Measurements from ENCODE around the gene PARP14.

PARP14 gene, protein sequence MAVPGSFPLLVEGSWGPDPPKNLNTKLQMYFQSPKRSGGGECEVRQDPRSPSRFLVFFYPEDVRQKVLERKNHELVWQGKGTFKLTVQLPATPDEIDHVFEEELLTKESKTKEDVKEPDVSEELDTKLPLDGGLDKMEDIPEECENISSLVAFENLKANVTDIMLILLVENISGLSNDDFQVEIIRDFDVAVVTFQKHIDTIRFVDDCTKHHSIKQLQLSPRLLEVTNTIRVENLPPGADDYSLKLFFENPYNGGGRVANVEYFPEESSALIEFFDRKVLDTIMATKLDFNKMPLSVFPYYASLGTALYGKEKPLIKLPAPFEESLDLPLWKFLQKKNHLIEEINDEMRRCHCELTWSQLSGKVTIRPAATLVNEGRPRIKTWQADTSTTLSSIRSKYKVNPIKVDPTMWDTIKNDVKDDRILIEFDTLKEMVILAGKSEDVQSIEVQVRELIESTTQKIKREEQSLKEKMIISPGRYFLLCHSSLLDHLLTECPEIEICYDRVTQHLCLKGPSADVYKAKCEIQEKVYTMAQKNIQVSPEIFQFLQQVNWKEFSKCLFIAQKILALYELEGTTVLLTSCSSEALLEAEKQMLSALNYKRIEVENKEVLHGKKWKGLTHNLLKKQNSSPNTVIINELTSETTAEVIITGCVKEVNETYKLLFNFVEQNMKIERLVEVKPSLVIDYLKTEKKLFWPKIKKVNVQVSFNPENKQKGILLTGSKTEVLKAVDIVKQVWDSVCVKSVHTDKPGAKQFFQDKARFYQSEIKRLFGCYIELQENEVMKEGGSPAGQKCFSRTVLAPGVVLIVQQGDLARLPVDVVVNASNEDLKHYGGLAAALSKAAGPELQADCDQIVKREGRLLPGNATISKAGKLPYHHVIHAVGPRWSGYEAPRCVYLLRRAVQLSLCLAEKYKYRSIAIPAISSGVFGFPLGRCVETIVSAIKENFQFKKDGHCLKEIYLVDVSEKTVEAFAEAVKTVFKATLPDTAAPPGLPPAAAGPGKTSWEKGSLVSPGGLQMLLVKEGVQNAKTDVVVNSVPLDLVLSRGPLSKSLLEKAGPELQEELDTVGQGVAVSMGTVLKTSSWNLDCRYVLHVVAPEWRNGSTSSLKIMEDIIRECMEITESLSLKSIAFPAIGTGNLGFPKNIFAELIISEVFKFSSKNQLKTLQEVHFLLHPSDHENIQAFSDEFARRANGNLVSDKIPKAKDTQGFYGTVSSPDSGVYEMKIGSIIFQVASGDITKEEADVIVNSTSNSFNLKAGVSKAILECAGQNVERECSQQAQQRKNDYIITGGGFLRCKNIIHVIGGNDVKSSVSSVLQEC (N-terminal part only)

DNA sequence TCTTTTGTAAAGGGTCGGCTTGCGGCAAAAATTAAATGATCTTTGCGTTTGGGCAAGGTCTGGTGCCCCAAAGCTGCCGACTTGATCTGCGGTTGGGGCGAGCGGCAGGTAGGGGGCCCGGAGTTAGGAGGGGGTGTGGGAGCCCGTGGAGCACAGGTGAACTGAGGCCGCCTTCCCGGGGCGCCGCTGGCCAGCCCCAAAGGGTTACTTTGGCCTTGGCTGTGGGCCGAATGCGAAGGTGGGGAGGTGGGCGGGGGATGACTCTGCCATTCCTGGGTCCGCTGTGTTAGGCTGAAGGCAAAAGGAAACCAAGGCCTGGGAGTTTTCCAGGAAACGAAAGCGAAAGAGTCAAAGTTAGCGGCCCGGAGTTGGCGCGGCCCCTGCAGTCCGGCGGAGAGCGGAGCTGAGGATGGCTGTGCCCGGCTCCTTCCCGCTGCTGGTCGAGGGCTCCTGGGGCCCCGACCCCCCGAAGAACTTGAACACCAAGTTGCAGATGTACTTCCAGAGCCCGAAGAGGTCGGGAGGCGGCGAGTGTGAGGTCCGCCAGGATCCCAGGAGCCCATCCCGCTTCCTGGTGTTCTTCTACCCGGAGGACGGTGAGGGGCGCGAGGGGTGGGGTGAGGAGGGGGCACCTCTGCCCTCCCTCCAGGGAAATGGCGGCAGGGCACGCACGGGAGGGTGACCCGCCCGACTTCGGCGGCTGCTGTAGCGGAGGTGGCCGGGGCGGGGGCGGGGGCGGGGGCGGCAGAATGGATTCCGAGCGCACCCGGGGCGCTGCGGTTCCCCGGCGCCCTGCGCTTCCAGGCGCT lies at the start of gene PARP14:
Gene PARP14, plus strand, starts transcription at position 365 of the 809 bp plus-strand sequence. Its CDS starts 45 bp downstream, at position 410.
- Histone ChIP-seq H3K9ac (peak within 1 kb of the TSS; percentile 71), H3K4me2 (ENCODE audit: low read length) (peak within 1 kb of the TSS; percentile 86), H3K36me3 (ENCODE audit: control insufficient read depth, insufficient read depth, low read length) (no peaks in the 10 kb centered on the region), H2AFZ (peak within 1 kb of the TSS; percentile 99), H3K9me3 (ENCODE audit: control insufficient read depth, low read length) (no peaks in the 10 kb centered on the region), H3K27me3 (ENCODE audit: control insufficient read depth, insufficient read depth, low read length) (no peaks in the 10 kb centered on the region), H3K4me3 (ENCODE audit: low read depth, low read length) (peak within 1 kb of the TSS; percentile 87), H3K79me2 (no peaks in the 10 kb centered on the region), H3K4me1 (peaks cover 5% of the 10 kb centered on the region), H3K27ac (peak within 1 kb of the TSS; percentile 90)
- TF ChIP-seq, protein P1, sequence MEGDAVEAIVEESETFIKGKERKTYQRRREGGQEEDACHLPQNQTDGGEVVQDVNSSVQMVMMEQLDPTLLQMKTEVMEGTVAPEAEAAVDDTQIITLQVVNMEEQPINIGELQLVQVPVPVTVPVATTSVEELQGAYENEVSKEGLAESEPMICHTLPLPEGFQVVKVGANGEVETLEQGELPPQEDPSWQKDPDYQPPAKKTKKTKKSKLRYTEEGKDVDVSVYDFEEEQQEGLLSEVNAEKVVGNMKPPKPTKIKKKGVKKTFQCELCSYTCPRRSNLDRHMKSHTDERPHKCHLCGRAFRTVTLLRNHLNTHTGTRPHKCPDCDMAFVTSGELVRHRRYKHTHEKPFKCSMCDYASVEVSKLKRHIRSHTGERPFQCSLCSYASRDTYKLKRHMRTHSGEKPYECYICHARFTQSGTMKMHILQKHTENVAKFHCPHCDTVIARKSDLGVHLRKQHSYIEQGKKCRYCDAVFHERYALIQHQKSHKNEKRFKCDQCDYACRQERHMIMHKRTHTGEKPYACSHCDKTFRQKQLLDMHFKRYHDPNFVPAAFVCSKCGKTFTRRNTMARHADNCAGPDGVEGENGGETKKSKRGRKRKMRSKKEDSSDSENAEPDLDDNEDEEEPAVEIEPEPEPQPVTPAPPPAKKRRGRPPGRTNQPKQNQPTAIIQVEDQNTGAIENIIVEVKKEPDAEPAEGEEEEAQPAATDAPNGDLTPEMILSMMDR (IDR thresholded peaks at IDR 0.05): peak; percentile 16

DNA sequence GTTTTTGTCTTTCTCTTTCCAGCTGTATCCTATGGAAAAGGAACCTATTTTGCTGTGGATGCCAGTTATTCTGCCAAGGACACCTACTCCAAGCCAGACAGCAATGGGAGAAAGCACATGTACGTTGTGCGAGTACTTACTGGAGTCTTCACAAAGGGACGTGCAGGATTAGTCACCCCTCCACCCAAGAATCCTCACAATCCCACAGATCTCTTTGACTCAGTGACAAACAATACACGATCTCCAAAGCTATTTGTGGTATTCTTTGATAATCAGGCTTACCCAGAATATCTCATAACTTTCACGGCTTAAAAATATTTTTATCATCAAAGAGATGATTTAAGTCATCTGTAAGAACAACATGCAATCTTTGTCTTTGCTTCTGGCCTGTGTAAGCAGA lies 44.9 kb upstream of the PARP14 start:
- TF ChIP-seq, protein P1 (IDR thresholded peaks at IDR 0.05): no peak
- Histone ChIP-seq H3K4me1 (no peaks in the 10 kb centered on the region), H3K36me3 (ENCODE audit: control insufficient read depth, insufficient read depth, low read length) (no peaks in the 10 kb centered on the region), H3K9me3 (ENCODE audit: control insufficient read depth, low read length) (no peaks in the 10 kb centered on the region), H3K4me2 (ENCODE audit: low read length) (no peak overlapping the region), H3K4me3 (ENCODE audit: low read depth, low read length) (no peak overlapping the region), H2AFZ (no peak overlapping the region), H3K79me2 (no peaks in the 10 kb centered on the region), H3K27me3 (ENCODE audit: control insufficient read depth, insufficient read depth, low read length) (no peaks in the 10 kb centered on the region), H3K9ac (no peak overlapping the region), H3K27ac (no peak overlapping the region)

DNA sequence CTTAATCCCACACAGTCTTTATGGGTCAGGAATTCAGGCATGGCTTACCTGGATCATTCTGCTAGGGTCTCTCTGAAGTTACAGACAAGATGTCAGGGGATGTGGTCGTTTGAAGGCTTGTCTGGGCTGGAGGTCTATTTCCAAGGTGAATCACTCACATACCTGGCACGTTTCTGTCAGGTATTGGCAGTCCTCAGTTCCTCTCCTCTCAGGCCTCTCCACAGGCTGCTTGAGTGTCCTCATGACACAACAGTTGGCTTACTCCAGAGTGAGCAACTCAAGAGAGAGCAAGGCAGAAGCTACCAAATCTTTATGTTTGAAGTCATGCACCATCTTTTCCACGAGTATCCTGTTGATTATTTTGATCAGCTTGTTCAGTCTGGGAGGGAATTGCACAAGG lies 43.9 kb upstream of the PARP14 start:
- Histone ChIP-seq H3K79me2 (no peaks in the 10 kb centered on the region), H2AFZ (no peak overlapping the region), H3K4me3 (ENCODE audit: low read depth, low read length) (no peak overlapping the region), H3K9ac (no peak overlapping the region), H3K27ac (no peak overlapping the region), H3K4me2 (ENCODE audit: low read length) (no peak overlapping the region), H3K27me3 (ENCODE audit: control insufficient read depth, insufficient read depth, low read length) (no peaks in the 10 kb centered on the region), H3K4me1 (no peaks in the 10 kb centered on the region), H3K9me3 (ENCODE audit: control insufficient read depth, low read length) (no peaks in the 10 kb centered on the region), H3K36me3 (ENCODE audit: control insufficient read depth, insufficient read depth, low read length) (no peaks in the 10 kb centered on the region)
- TF ChIP-seq, protein P1 (IDR thresholded peaks at IDR 0.05): no peak

DNA sequence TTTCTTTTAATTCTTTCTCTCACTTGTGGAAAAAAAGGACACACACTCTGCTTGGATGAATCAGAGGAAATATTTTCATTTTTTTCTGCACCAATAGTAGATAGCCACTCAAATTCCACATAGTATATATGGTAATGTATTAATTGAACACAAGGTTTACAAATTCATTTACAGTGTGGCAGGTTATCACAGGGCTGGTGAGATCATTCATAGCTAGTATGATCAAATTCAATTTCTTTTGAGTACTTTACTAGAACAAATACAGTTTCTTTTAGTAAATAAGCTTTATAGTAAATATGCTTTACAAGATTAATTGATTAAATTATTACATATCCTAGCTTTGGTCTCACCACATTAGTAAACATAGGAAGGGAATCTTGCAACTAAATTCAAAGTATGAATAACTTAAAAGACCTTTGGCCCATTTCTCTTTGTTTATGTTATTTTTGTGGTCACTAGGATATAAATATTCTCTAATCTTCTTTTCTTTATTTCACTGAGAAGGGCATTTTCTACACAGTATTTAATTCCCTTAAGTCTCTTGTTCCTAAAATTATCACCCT lies 40.1 kb upstream of the PARP14 start:
- H2AFZ ChIP-seq: no peak overlapping the region
- H3K9me3 ChIP-seq (ENCODE audit: control insufficient read depth, low read length): no peaks in the 10 kb centered on the region
- H3K36me3 ChIP-seq (ENCODE audit: control insufficient read depth, insufficient read depth, low read length): no peaks in the 10 kb centered on the region
- no peaks in the 10 kb centered on the region for H3K27me3 ChIP-seq (ENCODE audit: control insufficient read depth, insufficient read depth, low read length)
- no peak overlapping the region for H3K4me2 ChIP-seq (ENCODE audit: low read length)
- TF ChIP-seq, protein P1 (IDR thresholded peaks at IDR 0.05): no peak
- no peak overlapping the region for H3K9ac ChIP-seq
- H3K79me2 ChIP-seq: no peaks in the 10 kb centered on the region
- H3K4me1 ChIP-seq: no peaks in the 10 kb centered on the region
- H3K4me3 ChIP-seq (ENCODE audit: low read depth, low read length): no peak overlapping the region
- no peak overlapping the region for H3K27ac ChIP-seq

All from parathyroid adenoma (tissue), 2 donors.